ENCODE data around the gene BBX.

Gene BBX

GRCh38 chr3:107657971-107658370 lies 135.2 kb downstream of the BBX start:
- Histone ChIP-seq H3K27me3 (no peaks in the 10 kb centered on the region), H3K9me3 (no peaks in the 10 kb centered on the region), H3K27ac (no peak overlapping the region), H3K4me1 (peaks cover 0 to 30% (median 13%) of the 10 kb centered on the region in 4 donors), H3K36me3 (no peaks in the 10 kb centered on the region), H3K4me3 (no peak overlapping the region)
- no peak for DNase-seq
- intact Hi-C loops (cut with DNase I; ENCODE audit: low total_unique reads): no loop called here
- TF ChIP-seq, protein P1, sequence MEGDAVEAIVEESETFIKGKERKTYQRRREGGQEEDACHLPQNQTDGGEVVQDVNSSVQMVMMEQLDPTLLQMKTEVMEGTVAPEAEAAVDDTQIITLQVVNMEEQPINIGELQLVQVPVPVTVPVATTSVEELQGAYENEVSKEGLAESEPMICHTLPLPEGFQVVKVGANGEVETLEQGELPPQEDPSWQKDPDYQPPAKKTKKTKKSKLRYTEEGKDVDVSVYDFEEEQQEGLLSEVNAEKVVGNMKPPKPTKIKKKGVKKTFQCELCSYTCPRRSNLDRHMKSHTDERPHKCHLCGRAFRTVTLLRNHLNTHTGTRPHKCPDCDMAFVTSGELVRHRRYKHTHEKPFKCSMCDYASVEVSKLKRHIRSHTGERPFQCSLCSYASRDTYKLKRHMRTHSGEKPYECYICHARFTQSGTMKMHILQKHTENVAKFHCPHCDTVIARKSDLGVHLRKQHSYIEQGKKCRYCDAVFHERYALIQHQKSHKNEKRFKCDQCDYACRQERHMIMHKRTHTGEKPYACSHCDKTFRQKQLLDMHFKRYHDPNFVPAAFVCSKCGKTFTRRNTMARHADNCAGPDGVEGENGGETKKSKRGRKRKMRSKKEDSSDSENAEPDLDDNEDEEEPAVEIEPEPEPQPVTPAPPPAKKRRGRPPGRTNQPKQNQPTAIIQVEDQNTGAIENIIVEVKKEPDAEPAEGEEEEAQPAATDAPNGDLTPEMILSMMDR (IDR thresholded peaks at IDR 0.05): no peak

DNA sequence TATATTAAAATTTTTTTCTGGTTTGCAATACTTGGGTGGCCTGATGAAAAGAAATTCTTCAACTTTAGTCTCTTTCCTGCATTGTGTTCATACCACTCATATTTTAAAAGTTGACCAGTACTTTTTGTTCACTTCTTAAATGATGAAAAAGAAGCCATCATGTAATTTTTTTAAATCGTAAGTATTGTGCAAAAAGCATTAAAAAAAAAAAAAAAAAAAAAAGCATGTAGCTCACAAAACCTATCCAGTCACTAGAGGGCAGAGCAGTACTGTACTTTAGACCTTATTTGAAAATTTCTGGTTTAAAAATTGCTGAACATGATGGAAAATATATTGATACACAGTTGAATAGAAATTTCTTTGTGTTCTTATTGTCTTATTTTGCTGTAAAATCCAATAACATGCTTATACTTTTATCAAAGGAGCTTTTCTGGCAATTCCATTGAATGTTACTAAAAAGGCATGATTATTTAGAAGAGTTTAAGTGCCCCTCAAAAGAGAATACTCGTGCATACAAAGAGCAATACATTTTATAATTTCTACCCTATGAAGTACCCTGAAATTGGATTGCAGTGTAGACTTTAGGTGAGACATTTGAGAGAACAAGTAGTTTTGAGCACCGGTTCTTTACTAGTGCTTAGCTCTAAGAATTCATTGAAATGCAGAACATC lies 137.7 kb downstream of the BBX start:
- Histone ChIP-seq H3K36me3 (no peaks in the 10 kb centered on the region), H3K9me3 (no peaks in the 10 kb centered on the region), H3K4me3 (no peak overlapping the region), H3K27me3 (no peaks in the 10 kb centered on the region), H3K27ac (peak overlapping the region in 1 of 2 donors; percentile 74), H3K4me1 (peaks cover 0 to 54% (median 14%) of the 10 kb centered on the region in 4 donors)
- TF ChIP-seq, protein P1 (IDR thresholded peaks at IDR 0.05): peak; percentile 50 to 51
- intact Hi-C loops (cut with DNase I; ENCODE audit: low total_unique reads): no loop called here
- no peak for DNase-seq

DNA sequence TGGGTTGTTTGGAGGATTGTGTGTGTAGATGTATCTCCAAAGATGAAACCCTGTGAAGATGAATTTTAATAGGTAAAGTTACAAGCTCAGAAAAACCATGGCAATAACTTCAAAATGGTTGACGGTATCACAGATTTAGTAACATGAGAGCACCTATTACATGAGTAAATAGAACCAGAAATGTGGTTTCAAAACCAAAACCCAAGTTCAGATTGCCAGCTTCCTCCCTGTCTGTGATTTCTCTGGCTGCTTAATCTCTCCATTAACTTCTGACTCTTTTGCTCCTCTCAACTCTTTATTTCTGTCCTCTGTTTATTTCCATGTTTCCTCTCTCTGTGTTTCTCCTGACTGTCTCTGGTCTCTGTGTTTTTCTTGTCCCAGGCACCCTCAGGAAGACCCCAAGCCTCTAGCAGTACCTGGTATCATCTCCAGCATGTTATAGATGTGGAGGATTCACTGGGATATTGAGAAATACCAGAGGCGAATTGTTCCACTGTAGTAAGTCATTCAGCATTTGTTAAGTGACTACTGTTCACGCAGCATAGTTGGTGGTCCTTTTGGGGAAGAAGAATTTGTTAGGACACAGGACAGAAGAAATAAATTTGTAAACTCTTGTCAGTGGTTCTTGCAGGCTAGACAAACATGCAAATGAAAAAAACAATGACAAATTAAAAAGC lies 138.8 kb downstream of the BBX start:
- Histone ChIP-seq H3K27me3 (no peaks in the 10 kb centered on the region), H3K27ac (peak overlapping the region; percentile 59 to 74), H3K4me1 (peaks cover 0 to 57% (median 14%) of the 10 kb centered on the region in 4 donors), H3K4me3 (peak overlapping the region; percentile 40 to 44), H3K9me3 (no peaks in the 10 kb centered on the region), H3K36me3 (no peaks in the 10 kb centered on the region)
- DNase-seq: no peak
- intact Hi-C loops (cut with DNase I; ENCODE audit: low total_unique reads): no loop called here
- TF ChIP-seq, protein P1 (IDR thresholded peaks at IDR 0.05): no peak

DNA sequence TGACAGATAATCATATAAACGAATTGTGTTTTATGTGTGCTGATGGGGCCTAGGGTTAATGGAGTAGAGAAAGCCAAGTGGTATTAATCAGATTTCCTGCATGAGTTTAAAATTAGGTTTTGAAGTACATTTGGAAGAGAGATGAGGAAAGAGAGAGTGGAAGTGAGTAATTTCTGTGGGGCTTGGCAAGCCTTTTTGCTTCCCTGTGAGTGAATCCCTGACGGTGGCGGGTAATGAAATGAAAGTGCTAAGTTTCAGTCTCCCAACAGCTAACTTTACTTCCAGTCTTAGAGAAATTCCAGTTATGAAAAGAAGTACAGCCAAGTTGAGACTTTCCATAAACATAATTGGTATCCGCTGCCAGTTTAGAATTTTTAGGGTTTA lies 139.4 kb downstream of the BBX start:
- H3K4me1 ChIP-seq: peaks cover 0 to 57% (median 14%) of the 10 kb centered on the region in 4 donors
- H3K27me3 ChIP-seq: no peaks in the 10 kb centered on the region
- H3K27ac ChIP-seq: peak overlapping the region; percentile 59 to 74
- peak overlapping the region; percentile 40 to 44 for H3K4me3 ChIP-seq
- H3K36me3 ChIP-seq: no peaks in the 10 kb centered on the region
- H3K9me3 ChIP-seq: no peaks in the 10 kb centered on the region
- intact Hi-C loops (cut with DNase I; ENCODE audit: low total_unique reads): no loop called here
- TF ChIP-seq, protein P1 (IDR thresholded peaks at IDR 0.05): no peak
- DNase-seq: peak in 1 of 2 donors; percentile 69

- H3K27ac ChIP-seq: peak overlapping the region; percentile 59 to 74
- no peaks in the 10 kb centered on the region for H3K27me3 ChIP-seq
- intact Hi-C loops (cut with DNase I; ENCODE audit: low total_unique reads): no loop called here
- peaks cover 0 to 57% (median 14%) of the 10 kb centered on the region in 4 donors for H3K4me1 ChIP-seq
- no peaks in the 10 kb centered on the region for H3K36me3 ChIP-seq
- peak overlapping the region; percentile 40 to 44 for H3K4me3 ChIP-seq
- no peaks in the 10 kb centered on the region for H3K9me3 ChIP-seq
- TF ChIP-seq, protein P1 (IDR thresholded peaks at IDR 0.05): no peak
- DNase-seq: no peak
Measured at GRCh38 chr3:107662586-107662985, 139.8 kb downstream of the BBX start.

All from tibial artery (tissue), 4 donors.